Lung microvascular endothelial cell (primary cell): ENCODE results near the gene TRIM25. TPM values are rescaled to one million over a fixed set of nuclear protein-coding genes. Genes with fewer than 3 reads are reported as not detected.

Experiments used
- DNase-seq, 2 donors: peaks; one replicate each; pipeline versions ENCODE4 v3.0.0 to v3.0.0-alpha.2; 2010; ENCODE audit warnings: low read depth in 2 of 2
- total RNA-seq: library from RNA; depleted of rRNA; stranded (reverse); fragments of >200 nt; gene quantifications from 2 replicates; pipeline ENCODE4 v1.2.1, GENCODE V29; 2014

TRIM25 gene
- total RNA-seq: 20.0 and 27.2 TPM in 2 replicates

- DNase-seq: peak; percentile 93
Observed at GRCh38 chr17:56913867-56914580, at the start of gene TRIM25. Gene TRIM25, minus strand, starts transcription at chr17:56914049. Its CDS starts 61 bp downstream, at chr17:56913988.

- peak; percentile 92 to 95 for DNase-seq
Observed at GRCh38 chr17:56960596-56961538, 47.0 kb upstream of the TRIM25 start, which contains the start of gene COIL. Gene COIL, minus strand, starts transcription at chr17:56961050. Its CDS starts 31 bp downstream, at chr17:56961019.

GRCh38 chr17:56956992-56957391, 43.1 kb upstream of the TRIM25 start:
- DNase-seq: no peak

GRCh38 chr17:56949595-56949994, 35.7 kb upstream of the TRIM25 start:
- peak; percentile 18 to 55 for DNase-seq

GRCh38 chr17:56948491-56948890, 34.6 kb upstream of the TRIM25 start:
- DNase-seq: no peak

GRCh38 chr17:56947741-56948140, 33.9 kb upstream of the TRIM25 start:
- no peak for DNase-seq

GRCh38 chr17:56945938-56946505, 32.2 kb upstream of the TRIM25 start:
- no peak for DNase-seq

- no peak for DNase-seq
Observed at GRCh38 chr17:56943505-56944125, 29.8 kb upstream of the TRIM25 start.

GRCh38 chr17:56939869-56940484, 26.1 kb upstream of the TRIM25 start:
- DNase-seq: peak; percentile 75 to 83

GRCh38 chr17:56938206-56938605, 24.4 kb upstream of the TRIM25 start:
- DNase-seq: peak; percentile 45 to 88

GRCh38 chr17:56937687-56938086, 23.8 kb upstream of the TRIM25 start:
- peak; percentile 65 to 69 for DNase-seq

GRCh38 chr17:56936697-56937322, 23.0 kb upstream of the TRIM25 start:
- DNase-seq: no peak

GRCh38 chr17:56935461-56935860, 21.6 kb upstream of the TRIM25 start:
- DNase-seq: no peak

- no peak for DNase-seq
Observed at GRCh38 chr17:56934280-56934679, 20.4 kb upstream of the TRIM25 start.

- DNase-seq: no peak
Observed at GRCh38 chr17:56933868-56934267, 20.0 kb upstream of the TRIM25 start.

GRCh38 chr17:56933151-56933745, 19.4 kb upstream of the TRIM25 start:
- DNase-seq: no peak

- DNase-seq: no peak
Observed at GRCh38 chr17:56930739-56931337, 17.0 kb upstream of the TRIM25 start.

- DNase-seq: peak in 1 of 2 donors; percentile 9
Observed at GRCh38 chr17:56929362-56929969, 15.6 kb upstream of the TRIM25 start.

- DNase-seq: no peak
Observed at GRCh38 chr17:56928586-56928985, 14.7 kb upstream of the TRIM25 start.
